ENCODE measurements around the gene MSRB3.

MSRB3 gene

DNA sequence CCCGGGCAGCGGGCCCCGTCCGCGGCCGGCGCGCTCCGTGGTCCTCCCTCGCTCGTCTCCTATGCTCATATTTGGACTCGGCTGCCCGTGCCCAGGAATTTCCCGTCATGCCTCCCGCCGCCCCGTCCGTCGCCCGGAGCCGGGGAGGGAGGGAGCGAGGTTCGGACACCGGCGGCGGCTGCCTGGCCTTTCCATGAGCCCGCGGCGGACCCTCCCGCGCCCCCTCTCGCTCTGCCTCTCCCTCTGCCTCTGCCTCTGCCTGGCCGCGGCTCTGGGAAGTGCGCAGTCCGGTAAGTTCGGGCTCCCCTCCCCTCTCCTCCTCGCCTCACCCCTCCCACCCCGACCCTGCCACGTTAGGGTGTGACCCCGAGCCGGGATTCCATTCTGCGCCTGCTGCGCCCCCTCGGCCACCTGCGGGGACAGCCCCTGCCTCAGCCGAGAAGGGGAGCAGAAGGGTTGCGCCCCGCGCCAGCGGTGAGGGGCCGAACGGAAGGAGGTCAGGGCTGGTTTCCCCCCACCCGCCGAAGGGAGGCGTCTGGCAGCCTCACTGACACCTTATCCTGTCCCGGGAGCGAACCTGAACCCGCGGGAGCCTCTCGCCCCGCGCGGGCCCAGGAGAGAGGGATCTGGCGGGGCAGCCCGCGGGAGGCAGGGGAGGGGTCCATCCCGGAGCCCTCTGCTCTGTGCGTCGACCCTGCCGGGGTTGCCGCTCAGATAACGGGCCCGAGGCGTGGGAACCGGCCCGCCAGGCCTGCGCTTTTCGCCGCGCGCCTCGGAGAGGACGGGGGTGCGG is at the start of gene MSRB3:
Gene MSRB3 (plus strand): TSS at position 108 of the 793 bp plus-strand sequence. CDS start 29,897 bp downstream, outside the sequence.
- Histone ChIP-seq H3K4me1 (ENCODE audit: control insufficient read depth, insufficient read depth, low read length) (peaks cover 12% of the 10 kb centered on the region), H3K9ac (ENCODE audit: low read depth, low read length) (no peak within 1 kb of the TSS), H3K9me3 (ENCODE audit: control insufficient read depth, insufficient read depth, low read length) (no peaks in the 10 kb centered on the region), H3K27me3 (ENCODE audit: control insufficient read depth, insufficient read depth, low read length) (peaks cover 30% of the 10 kb centered on the region), H3K4me3 (ENCODE audit: low read depth, low read length) (peak within 1 kb of the TSS; percentile 72), H3K27ac (ENCODE audit: low read depth, low read length) (peak within 1 kb of the TSS; percentile 66), H3K36me3 (ENCODE audit: control insufficient read depth, insufficient read depth, low read length) (no peaks in the 10 kb centered on the region)

DNA sequence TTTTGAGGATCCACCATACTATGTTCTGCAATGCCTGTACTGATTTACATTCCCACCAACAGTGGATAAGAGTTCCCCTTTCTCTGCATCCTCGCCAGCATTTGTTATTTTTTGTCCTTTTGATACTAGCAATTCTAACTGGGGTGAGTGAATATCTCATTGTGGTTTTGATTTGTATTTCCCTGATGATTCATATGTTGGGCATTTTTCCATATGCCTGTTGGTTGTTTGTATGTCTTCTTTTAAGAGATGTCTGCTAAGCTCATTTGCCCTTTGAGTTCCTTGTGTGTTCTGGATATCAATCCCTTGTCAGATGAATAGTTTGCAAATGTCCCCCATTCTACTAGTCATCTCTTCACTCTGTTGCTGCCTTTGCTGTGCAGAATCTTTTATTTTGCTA is 49.0 kb upstream of the MSRB3 start:
- Histone ChIP-seq H3K27ac (ENCODE audit: low read depth, low read length) (no peak overlapping the region), H3K9me3 (ENCODE audit: control insufficient read depth, insufficient read depth, low read length) (peaks cover 16% of the 10 kb centered on the region), H3K9ac (ENCODE audit: low read depth, low read length) (no peak overlapping the region), H3K27me3 (ENCODE audit: control insufficient read depth, insufficient read depth, low read length) (no peaks in the 10 kb centered on the region), H3K4me3 (ENCODE audit: low read depth, low read length) (no peak overlapping the region), H3K36me3 (ENCODE audit: control insufficient read depth, insufficient read depth, low read length) (peaks cover 13% of the 10 kb centered on the region), H3K4me1 (ENCODE audit: control insufficient read depth, insufficient read depth, low read length) (peaks cover 6% of the 10 kb centered on the region; the same call in 1 of the 2 replicates)

DNA sequence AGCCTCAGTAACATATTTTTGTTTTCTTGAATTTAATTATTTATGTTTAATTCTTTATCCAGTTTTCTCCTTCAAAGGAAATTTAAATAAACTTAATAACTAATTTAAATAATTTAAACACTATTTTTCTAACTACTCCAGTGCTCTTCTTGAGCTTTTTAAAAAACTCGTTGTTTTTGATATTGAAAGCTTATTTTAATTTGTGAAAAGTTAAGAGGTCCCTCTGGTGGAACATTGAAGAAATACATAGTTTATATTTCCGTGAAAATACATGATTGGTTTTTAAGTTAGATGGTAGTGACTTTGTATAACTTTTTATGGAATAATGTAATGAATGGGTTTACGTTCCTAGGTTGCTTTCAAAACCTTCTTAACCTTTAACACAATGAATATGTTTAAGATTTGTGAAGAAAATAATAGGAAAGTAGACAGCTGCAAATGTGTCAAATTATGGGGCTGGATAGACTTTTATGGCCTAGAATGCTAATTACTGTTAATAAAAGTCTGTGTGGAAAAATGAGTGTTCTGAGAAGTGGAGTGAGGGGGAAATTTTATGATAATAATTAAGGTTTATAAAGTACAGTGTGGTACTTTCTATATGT is 45.9 kb upstream of the MSRB3 start:
- Histone ChIP-seq H3K36me3 (ENCODE audit: control insufficient read depth, insufficient read depth, low read length) (peaks cover 13% of the 10 kb centered on the region), H3K27ac (ENCODE audit: low read depth, low read length) (no peak overlapping the region), H3K4me1 (ENCODE audit: control insufficient read depth, insufficient read depth, low read length) (peaks cover 6% of the 10 kb centered on the region; the same call in 1 of the 2 replicates), H3K27me3 (ENCODE audit: control insufficient read depth, insufficient read depth, low read length) (no peaks in the 10 kb centered on the region), H3K4me3 (ENCODE audit: low read depth, low read length) (no peak overlapping the region), H3K9me3 (ENCODE audit: control insufficient read depth, insufficient read depth, low read length) (peaks cover 16% of the 10 kb centered on the region), H3K9ac (ENCODE audit: low read depth, low read length) (no peak overlapping the region)

DNA sequence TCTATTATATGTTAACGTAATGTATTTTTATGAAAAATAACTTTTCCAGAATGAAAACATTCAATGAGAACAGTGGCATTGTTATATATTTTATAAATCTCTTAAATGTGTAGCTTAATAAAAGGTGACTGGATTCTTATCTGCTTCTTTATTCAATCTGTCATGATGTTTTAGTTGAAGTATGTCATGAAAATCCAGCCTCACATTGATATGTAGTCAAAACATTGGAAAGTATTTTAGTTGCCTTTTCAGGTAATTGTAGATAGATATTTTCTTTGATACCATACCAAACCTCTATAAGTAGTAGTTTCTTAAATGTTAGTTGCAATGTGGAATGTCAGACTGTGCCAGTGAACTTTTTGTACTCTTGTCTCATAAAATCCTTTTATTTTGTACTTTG is 41.3 kb upstream of the MSRB3 start:
- H3K9ac ChIP-seq (ENCODE audit: low read depth, low read length): no peak overlapping the region

DNA sequence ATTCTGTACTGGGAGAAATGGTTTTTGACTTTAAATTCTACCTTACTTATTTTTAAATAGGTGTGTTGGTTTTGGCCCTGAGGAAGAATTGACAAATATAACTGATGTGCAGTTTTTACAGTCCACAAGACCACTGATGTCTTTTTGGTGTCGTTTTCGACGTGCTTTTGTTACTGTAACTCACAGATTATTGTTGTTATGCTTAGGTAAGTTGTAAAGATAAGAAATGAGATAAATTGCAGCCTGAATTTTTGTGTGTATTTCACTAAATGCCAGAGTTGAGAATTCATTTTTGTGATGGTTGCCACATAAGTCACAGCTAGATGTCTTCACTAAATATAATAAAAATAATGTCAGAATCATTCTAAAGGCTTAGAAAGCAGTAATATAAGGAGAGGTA is 39.9 kb upstream of the MSRB3 start:
- Histone ChIP-seq H3K9me3 (ENCODE audit: control insufficient read depth, insufficient read depth, low read length) (no peaks in the 10 kb centered on the region), H3K27ac (ENCODE audit: low read depth, low read length) (no peak overlapping the region), H3K9ac (ENCODE audit: low read depth, low read length) (no peak overlapping the region), H3K36me3 (ENCODE audit: control insufficient read depth, insufficient read depth, low read length) (peaks cover 43% of the 10 kb centered on the region), H3K4me1 (ENCODE audit: control insufficient read depth, insufficient read depth, low read length) (peaks cover 6% of the 10 kb centered on the region; the same call in 1 of the 2 replicates), H3K4me3 (ENCODE audit: low read depth, low read length) (no peak overlapping the region), H3K27me3 (ENCODE audit: control insufficient read depth, insufficient read depth, low read length) (no peaks in the 10 kb centered on the region)

More for the DNA sequence above, 41.3 kb upstream of the MSRB3 start:
- Histone ChIP-seq H3K36me3 (ENCODE audit: control insufficient read depth, insufficient read depth, low read length) (peaks cover 28% of the 10 kb centered on the region), H3K27me3 (ENCODE audit: control insufficient read depth, insufficient read depth, low read length) (no peaks in the 10 kb centered on the region), H3K27ac (ENCODE audit: low read depth, low read length) (no peak overlapping the region), H3K9me3 (ENCODE audit: control insufficient read depth, insufficient read depth, low read length) (no peaks in the 10 kb centered on the region), H3K4me3 (ENCODE audit: low read depth, low read length) (no peak overlapping the region), H3K4me1 (ENCODE audit: control insufficient read depth, insufficient read depth, low read length) (peaks cover 6% of the 10 kb centered on the region; the same call in 1 of the 2 replicates)

DNA sequence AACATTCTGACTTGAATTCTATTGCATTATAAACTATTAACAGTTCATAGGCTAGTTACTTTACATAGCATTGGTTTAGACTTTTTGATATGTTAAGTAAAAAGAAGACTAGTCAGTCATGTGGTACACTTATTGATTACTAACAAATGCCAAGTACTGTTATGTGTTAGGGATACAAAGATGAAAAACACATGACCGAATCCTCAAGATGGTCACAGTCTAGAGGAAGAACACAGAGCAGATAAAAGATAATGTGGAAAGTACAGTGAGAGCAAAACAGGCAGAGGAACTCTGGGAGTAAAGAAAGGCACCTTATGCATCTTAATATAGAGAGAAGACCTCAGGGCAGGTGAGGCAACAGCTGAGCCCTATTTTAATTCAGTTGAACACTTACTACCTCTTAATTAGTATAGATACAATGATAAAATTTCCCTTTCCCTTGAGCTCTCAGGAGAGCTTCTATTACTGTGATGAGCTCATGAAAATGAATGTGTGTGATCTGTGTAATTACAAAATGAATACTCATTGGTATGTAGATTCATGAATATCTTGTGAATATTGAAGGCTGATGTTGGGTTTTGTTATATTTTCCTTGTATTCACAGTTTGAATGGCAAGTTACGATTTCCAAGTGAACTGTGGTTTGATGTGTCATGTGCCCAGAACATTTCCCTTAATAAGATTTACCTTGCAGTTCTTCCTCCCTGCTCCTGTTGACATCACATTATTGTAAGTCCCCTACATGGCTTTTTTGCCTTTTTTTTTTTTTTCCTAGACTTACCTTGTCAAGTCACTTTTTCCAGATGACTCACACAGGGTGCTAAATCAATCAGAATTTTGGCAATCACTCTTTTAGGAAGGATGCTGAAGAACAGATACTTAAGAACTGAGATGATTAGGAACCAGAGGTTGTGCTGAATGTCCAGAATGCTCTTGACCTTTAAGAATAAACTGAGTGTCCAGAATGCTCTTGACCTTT is 29.5 kb upstream of the MSRB3 start:
- H3K9me3 ChIP-seq (ENCODE audit: control insufficient read depth, insufficient read depth, low read length): no peaks in the 10 kb centered on the region
- H3K36me3 ChIP-seq (ENCODE audit: control insufficient read depth, insufficient read depth, low read length): peaks cover 39% of the 10 kb centered on the region
- no peaks in the 10 kb centered on the region for H3K27me3 ChIP-seq (ENCODE audit: control insufficient read depth, insufficient read depth, low read length)
- no peak overlapping the region for H3K4me3 ChIP-seq (ENCODE audit: low read depth, low read length)
- H3K4me1 ChIP-seq (ENCODE audit: control insufficient read depth, insufficient read depth, low read length): peaks cover 3% of the 10 kb centered on the region; the same call in 1 of the 2 replicates
- no peak overlapping the region for H3K27ac ChIP-seq (ENCODE audit: low read depth, low read length)
- no peak overlapping the region for H3K9ac ChIP-seq (ENCODE audit: low read depth, low read length)

DNA sequence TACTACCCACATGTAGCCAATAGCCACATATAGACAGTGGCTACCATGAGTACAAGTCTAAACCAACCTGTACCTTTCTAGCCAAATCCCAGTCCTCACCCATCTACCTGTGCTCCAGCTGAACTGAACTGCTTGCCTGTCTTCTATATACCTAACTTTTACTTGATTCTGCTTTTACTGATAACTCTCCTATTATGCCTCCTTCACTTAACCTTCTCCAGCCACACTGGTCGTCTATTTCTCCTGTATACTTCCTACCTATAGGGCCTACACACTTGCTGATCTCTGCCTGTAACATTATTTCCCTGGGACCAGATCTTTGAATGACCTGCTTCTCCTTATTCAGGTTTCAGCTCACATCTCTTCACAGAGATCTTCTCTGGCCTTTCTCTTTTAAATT is 26.0 kb upstream of the MSRB3 start:
- no peak overlapping the region for H3K9ac ChIP-seq (ENCODE audit: low read depth, low read length)
- H3K27me3 ChIP-seq (ENCODE audit: control insufficient read depth, insufficient read depth, low read length): no peaks in the 10 kb centered on the region
- H3K4me1 ChIP-seq (ENCODE audit: control insufficient read depth, insufficient read depth, low read length): peaks cover 3% of the 10 kb centered on the region; the same call in 1 of the 2 replicates
- no peaks in the 10 kb centered on the region for H3K9me3 ChIP-seq (ENCODE audit: control insufficient read depth, insufficient read depth, low read length)
- no peak overlapping the region for H3K27ac ChIP-seq (ENCODE audit: low read depth, low read length)
- no peak overlapping the region for H3K4me3 ChIP-seq (ENCODE audit: low read depth, low read length)
- H3K36me3 ChIP-seq (ENCODE audit: control insufficient read depth, insufficient read depth, low read length): peaks cover 8% of the 10 kb centered on the region; the same call in 1 of the 2 replicates

DNA sequence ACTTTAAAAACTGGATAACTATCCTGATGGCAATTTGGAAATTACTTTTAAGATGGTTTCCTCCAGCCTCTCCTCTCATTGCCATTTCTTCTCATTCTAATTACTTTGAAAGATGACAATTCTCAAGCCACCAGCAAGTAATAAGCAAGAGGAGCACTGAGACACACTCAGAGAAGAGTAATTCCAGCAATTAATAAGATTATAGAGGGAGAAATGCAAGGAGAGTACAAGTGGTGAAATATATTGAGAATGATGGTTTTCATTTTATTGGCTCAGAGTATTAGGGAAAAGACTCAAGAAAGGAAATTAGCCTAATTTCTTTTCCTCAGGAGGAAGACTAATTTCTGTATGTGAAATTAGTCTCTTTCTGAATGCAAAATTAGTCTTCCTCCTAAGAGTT is 20.5 kb upstream of the MSRB3 start:
- Histone ChIP-seq H3K27me3 (ENCODE audit: control insufficient read depth, insufficient read depth, low read length) (no peaks in the 10 kb centered on the region), H3K36me3 (ENCODE audit: control insufficient read depth, insufficient read depth, low read length) (no peaks in the 10 kb centered on the region), H3K9me3 (ENCODE audit: control insufficient read depth, insufficient read depth, low read length) (no peaks in the 10 kb centered on the region), H3K27ac (ENCODE audit: low read depth, low read length) (no peak overlapping the region), H3K4me3 (ENCODE audit: low read depth, low read length) (no peak overlapping the region), H3K9ac (ENCODE audit: low read depth, low read length) (no peak overlapping the region), H3K4me1 (ENCODE audit: control insufficient read depth, insufficient read depth, low read length) (no peaks in the 10 kb centered on the region)

DNA sequence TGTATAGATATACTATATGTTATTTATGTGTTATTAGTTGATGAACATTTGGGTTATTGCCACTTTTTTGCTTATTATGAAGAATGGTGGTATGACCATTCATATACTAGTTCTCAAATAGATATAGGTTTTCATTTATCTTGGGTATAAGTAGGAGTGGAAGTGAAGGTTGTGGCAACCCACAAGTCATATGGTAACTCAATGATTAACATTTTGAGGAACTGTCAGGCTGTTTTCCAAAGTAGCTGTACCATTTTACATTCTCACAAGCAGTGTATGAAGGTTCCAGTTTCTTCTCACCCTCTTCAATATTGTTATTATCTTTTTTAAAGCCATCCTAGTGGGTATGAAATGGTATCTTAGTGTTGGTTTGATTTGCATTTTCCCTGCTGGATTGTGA is 19.0 kb upstream of the MSRB3 start:
- H3K4me3 ChIP-seq (ENCODE audit: low read depth, low read length): no peak overlapping the region
- H3K27ac ChIP-seq (ENCODE audit: low read depth, low read length): no peak overlapping the region
- no peak overlapping the region for H3K9ac ChIP-seq (ENCODE audit: low read depth, low read length)
- H3K9me3 ChIP-seq (ENCODE audit: control insufficient read depth, insufficient read depth, low read length): no peaks in the 10 kb centered on the region
- no peaks in the 10 kb centered on the region for H3K27me3 ChIP-seq (ENCODE audit: control insufficient read depth, insufficient read depth, low read length)
- H3K36me3 ChIP-seq (ENCODE audit: control insufficient read depth, insufficient read depth, low read length): no peaks in the 10 kb centered on the region
- no peaks in the 10 kb centered on the region for H3K4me1 ChIP-seq (ENCODE audit: control insufficient read depth, insufficient read depth, low read length)

DNA sequence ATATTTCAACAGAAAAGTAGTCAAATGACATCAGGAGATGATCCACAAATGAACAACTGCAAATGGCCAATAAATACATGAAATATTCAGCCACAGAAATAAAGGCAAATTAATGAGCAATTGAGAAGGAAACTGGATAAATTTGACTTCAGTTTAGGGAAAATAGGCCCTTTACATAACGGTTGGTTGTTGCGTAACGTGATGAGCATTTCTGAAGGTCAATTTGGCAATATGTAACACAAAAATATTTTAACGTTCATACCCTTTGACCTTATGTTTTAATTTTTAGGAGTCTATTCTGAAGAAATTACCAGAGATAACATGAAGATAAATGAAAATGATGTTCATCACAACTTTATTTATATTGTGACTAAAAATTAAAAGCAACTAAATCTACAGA is 14.7 kb upstream of the MSRB3 start:
- H3K27me3 ChIP-seq (ENCODE audit: control insufficient read depth, insufficient read depth, low read length): no peaks in the 10 kb centered on the region
- no peaks in the 10 kb centered on the region for H3K9me3 ChIP-seq (ENCODE audit: control insufficient read depth, insufficient read depth, low read length)
- H3K4me1 ChIP-seq (ENCODE audit: control insufficient read depth, insufficient read depth, low read length): no peaks in the 10 kb centered on the region
- H3K36me3 ChIP-seq (ENCODE audit: control insufficient read depth, insufficient read depth, low read length): no peaks in the 10 kb centered on the region
- no peak overlapping the region for H3K27ac ChIP-seq (ENCODE audit: low read depth, low read length)
- H3K4me3 ChIP-seq (ENCODE audit: low read depth, low read length): no peak overlapping the region
- no peak overlapping the region for H3K9ac ChIP-seq (ENCODE audit: low read depth, low read length)

Data from HUES48 (cell line).